ENCODE measurements around the gene EMP1.

EMP1 gene

GRCh38 chr12:13198241-13198640 lies 1.7 kb downstream of the EMP1 start:
- DNase-seq, result no peak

DNA sequence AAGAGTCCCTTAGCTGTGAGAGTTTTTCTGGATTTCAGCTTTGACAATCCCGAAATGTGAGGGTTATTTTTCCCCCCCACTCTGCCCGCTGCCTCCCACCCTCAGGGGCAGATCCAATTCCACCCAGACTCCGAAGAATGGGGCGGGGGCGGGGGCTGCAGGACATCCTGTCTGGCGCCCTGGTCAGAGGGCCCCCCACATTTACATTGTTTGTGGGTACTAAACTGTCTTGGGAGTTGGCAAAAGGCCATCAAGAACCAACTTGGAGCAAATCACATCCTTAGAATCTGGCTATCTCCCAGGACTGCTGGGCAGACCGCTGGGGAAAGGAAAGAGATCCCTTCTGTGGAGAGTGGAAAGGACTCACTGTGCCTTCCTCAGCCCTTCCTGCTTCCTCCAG lies 2.4 kb downstream of the EMP1 start:
- DNase-seq, result no peak

GRCh38 chr12:13199592-13199991 lies 3.1 kb downstream of the EMP1 start:
- DNase-seq, result no peak

GRCh38 chr12:13200841-13201240 lies 4.3 kb downstream of the EMP1 start:
- DNase-seq, result no peak

DNA sequence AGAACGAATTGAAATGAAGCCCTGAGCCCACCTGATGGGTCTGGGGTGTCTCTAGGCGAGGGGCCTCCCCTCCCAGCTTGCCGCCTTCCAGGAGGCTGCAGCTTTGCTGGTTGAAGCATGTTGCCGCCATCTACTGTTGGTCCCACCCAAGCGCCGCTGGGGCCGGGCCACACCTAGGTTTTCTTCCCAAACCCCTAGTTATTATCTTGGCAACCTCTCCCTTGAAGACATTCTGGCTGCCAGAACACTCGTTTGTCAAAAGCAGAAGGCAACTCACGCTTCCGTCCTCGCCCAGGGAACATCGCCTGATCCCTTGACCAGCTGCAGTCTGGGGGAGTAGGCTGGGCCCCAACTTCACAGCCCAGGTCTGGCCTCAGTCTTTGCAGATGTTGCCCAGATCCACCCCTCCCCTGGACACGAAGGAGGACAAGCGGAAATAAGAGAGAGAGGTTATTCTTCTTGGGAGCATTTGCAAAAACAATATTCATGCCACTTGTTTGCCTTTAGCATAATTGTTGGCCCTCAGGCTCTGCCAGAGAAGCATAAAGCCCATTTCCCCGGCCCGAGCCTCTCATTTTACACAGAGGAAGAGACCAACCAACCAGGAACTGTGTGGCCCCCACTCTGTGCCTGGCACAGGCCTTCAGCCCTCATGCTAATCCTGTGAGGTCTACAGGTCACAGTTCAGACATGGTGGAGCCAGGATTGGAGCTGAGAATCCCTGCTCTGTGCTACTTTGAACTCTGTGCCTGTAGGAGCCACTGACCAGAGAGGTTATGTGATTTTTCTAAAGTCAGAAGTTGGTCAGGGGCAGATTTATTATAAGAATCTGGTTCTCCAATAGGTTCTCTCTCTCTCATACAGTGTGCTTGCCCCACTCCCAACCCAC lies 6.8 kb downstream of the EMP1 start:
- no peak for DNase-seq

GRCh38 chr12:13204428-13204827 lies 7.9 kb downstream of the EMP1 start:
- no peak for DNase-seq

DNA sequence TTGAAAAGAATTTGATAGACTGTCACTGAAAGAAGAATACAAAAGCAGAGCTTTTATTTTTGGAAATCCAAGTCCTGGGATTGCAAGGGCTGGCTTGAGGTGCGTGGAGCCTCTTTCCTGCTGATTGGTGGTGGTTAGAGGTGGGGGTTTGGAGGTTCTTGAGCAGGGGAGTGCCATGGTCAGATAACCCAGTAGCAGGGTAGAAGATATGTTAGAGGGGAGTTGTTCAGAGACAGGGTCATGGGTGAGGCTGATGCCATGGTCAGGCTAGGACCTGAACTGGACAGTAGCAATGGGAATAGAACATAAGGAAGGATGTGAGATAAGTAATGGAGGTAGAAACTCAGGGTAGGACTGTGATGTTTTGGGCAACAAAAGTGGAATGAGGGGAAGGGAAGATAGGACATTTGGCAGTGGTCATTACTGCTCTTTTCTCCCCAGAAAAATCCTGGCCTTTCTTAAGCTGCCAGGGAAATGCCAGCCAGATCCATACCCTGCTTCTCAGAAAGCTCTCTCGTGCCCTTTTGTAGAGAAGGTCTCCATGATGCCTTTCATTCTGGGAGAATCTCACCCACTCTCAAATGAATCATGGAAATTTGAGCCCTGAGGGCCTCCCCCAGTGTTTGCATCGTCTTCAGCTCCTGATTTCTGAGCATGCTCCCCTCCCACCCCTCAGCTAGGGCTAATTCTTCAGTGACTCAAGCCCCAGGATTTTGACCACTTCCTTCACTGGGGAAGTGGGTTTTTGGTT lies 9.5 kb downstream of the EMP1 start:
- DNase-seq, result no peak

DNA sequence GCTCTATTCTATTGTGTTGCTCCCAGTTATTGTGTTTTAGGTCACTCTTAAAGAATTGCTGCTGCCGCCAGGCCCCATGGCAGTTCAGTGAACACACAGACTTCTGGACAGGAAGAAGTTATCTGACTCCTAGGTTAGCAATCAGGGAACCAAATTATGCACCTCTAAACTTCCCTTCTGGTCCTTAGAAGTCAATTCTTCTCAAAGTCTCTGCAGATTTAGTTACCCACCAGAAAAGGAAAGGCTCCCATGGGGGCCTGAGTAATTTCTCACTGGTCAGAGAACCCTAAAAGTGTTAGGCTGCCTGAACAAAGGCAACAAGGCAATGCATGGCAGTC lies 10.0 kb downstream of the EMP1 start:
- no peak for DNase-seq

DNA sequence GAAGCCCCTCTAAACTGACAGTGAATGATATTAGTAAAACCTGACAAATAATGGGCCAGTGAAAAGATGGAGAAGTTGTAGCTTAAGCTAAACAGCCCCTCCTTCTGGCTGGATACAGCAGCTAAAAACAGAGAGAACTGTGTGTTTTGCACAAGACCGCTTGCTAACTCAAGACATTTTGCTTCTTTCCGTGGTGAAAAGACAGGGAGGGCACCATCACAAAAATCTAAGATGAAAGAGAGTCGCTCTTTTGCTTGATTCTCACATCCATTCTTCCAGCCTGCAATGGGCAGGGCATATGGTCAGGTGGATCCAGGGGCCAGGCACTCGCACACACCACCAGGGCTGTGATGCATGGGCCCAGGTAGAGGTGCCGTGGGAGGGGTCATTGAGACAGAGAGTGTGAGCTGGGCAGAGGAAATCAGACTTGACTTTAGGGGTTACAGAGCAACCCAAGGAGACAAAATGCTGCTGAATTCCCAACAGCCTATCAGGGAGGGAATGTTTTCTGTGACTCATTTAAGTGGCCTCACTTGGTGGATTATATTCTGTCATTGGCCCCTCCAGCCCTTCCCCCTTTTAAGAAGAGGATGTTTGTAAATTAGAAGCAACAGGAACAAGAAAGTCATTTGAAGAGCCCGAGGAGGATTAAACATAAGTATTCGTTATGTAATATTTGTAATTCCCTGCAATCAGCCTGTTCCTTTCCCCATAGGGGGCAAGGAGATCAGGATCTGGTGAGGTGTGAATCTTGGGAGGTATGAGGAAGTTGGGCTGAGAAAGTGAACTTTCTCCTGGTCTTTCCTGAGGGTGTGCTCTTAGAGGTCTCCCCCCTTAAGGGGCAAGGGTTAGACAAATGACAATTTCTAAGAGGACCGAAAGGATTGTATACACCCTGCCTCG lies 12.3 kb downstream of the EMP1 start:
- peak; percentile 14 for DNase-seq

DNA sequence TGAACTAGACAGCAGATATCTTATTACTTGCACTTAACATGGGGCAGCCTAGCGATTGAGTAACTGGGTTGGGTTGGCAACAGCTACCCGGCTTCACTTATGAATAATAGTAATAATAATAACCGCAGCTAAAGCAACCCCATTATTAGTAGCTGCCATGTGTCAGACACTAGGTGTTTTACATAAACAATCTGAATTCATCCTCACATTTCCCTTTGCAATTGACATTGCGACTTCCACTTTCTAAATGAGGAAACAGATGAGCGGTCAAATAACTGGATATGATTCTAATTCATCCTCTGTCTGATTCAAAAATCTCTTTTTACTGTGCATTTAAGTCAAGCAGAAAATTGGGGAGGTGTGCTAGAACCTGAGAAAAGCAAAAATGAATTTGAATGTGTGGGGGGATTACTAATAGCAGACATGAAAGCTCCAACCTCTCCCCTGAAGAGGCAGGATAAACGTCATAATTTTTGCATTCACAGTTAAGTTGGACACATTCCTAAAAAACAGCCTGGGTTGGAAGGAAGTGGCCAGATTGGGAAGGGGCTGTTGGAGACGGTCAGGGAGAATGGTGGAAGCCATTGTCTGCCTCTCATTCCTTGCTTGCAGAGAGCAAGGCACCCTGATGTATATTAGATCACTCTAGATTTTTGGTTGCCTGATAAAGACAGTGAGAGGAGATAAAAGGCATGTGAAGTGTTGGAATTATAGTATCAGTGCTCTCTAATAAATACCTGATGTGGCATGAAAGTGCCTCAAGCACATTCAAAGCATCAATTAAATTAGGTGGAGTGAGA lies 13.1 kb downstream of the EMP1 start:
- no peak for DNase-seq

DNA sequence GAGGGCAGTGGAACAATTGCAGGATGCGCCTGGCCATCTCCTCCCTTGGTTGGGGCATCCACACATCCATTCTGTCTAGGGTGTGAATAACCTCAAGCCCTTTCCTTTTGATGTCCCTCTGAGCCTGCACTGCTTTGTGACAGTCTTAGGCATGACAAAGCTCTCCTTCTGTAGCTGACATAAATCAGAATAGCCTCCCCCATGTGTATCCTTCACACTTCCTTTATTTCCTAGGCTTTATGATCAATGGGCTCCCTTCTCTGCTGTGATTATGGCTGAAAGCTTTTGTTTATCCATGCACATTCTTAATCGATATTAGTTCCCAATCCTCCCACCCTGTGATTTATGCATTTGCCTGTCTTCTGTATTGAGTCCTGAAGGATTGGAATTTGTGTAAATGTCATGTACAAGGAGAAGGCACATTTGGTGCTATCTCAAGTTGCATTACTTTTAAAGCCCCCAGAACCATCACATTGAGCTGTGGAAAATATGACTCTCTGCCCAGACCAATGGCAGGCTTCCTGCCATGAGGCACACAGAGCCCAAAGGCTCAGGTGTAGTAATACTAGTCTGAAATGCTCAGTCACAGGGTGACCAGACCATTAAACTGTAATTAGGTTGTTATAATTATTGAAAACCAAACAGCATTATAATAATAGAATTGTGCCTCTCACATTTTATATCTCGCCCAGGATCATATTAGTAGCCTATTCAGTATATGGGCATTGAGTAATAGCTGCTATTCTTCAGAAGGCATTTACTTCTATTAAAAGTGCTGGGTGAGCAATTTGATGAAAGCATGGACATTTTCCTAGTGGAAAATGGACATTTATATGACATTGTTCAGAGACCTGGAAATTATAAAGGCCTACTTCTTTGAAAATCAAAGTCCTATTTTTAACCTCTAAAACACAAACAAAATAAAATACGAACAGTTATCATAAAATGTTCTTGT lies 14.0 kb downstream of the EMP1 start:
- no peak for DNase-seq

- DNase-seq, result no peak
These were observed 14.8 kb downstream of the EMP1 start for GRCh38 chr12:13211191-13211858.

- DNase-seq, result peak; percentile 77 to 83
These were observed 15.5 kb downstream of the EMP1 start for GRCh38 chr12:13211859-13212664.

GRCh38 chr12:13215056-13215455 lies 18.5 kb downstream of the EMP1 start:
- DNase-seq, result no peak

DNA sequence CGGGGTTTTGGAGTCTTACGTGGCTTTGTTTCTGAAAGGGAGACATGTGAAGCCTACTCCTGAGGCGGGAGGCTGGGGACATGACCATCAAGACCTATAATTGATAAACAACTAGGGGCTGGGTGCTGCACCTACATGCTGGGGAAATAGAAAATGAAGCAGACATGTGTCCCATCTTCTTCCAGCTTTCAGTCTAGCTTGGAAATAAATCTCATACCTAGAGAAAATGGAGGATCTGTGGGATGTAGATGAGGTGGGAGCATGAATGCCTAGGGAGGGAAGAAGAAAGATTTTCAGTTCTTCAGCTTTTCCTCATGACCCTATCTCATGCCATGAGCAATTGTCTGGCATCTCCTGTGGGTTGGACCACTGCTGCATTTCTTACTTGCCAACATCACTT lies 22.1 kb downstream of the EMP1 start:
- DNase-seq, result no peak

DNA sequence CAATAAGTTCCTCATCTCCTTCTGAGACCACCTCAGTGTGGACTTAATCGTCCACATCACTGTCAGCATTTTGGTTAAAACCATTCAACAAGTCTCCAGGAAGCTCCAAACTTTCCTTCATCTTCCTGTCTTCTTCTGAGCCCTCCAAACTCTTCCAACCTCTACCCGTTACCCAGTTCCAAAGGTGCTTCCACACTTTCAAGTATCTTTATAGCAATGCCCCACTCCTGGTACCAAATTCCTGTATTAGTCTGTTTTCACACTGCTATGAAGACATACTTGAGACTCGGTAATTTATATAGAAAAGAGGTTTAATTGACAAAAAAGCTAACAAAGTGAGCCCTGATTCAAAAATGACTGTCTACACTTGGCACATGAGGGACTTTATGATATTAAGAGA lies 22.8 kb downstream of the EMP1 start:
- no peak for DNase-seq

GRCh38 chr12:13220838-13221237 lies 24.3 kb downstream of the EMP1 start:
- no peak for DNase-seq

DNA sequence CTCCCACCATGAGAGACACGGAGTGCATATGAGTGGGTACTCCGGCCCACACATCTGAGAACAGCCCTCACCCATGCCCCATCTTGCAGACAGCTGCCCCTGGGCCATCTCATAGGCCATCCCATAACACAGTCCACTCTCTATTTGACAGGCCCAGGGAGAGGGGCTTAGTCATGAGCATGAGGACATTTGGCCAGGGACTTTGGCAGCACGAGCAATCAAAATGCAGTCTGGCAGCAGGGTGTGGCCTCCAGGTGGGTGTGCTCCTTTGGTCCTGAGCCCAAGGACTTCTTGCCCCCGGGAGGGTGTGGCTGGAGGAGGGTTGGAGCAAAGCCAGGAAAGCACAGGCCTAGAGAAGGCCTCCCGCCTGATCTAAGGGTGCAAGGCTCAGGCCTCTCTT lies 25.6 kb downstream of the EMP1 start:
- DNase-seq, result no peak

GRCh38 chr12:13223179-13223804 lies 26.8 kb downstream of the EMP1 start:
- DNase-seq, result no peak

All from CD4-positive, alpha-beta T cell treated with Interleukin-4 for 1 hour (primary cell).